Endothelial cell of umbilical vein (primary cell): ENCODE measurements around the gene KCNH1. TPM values are rescaled to one million over a fixed set of nuclear protein-coding genes. Genes with fewer than 3 reads are reported as not detected.

ENCODE experiments used
- BruUV-seq: library from RNA; stranded (reverse); fragments of 400-500 nt; replicated peaks from 2 replicates; lab custom pipeline; 2021; lab: Mats Ljungman, UMichigan
- CTCF ChIA-PET: fragments of 300-600, 350-600 bp; sonication (Branson Sonifier 250); formaldehyde crosslinking; loops from one replicate; lab custom pipeline; 2021; ENCODE audit warnings: antibody characterized with exemption, inconsistent platforms; lab: Charles Lee
- POLR2A ChIA-PET: fragments of 300-600, 350-600 bp; sonication (Branson Sonifier 250); formaldehyde crosslinking; loops from one replicate; lab custom pipeline; 2021; ENCODE audit warnings: antibody characterized with exemption, inconsistent platforms; lab: Charles Lee
- DNase-seq: peaks from one replicate; pipeline ENCODE4 v3.0.0-alpha.2; 2011; ENCODE audit warnings: low read depth, low spot score
- FAIRE-seq: peaks from 2 replicates; lab custom pipeline; 2011; peaks lifted over from hg19 to GRCh38; lab: Jason Lieb, UNC
- H2AFZ ChIP-seq: 2 replicates; pipeline ENCODE4 v1.6.0; 2012; ENCODE audit warnings: low read depth, low read length, control low read depth, inconsistent platforms
- H3K27ac ChIP-seq: 2 replicates; pipeline ENCODE4 v1.5.1; 2011; ENCODE audit warnings: low read depth, mild to moderate bottlenecking, control low read depth, low read length, moderate library complexity; ENCODE audit not compliant: insufficient read depth
- H3K27me3 ChIP-seq, 2 experiments: 2 replicates each; pipeline versions ENCODE4 v1.6.0 to v1.6.1; 2011; ENCODE audit warnings: low read length in 2 of 2, mixed read lengths in 1 of 2; ENCODE audit not compliant: control insufficient read depth in 2 of 2, insufficient read depth in 2 of 2
- H3K36me3 ChIP-seq, 2 experiments: 2 replicates in 1 of 2; 3 replicates in 1 of 2; pipeline ENCODE4 v1.5.1; 2011; ENCODE audit warnings: low read length in 2 of 2, mild to moderate bottlenecking in 1 of 2, moderate library complexity in 1 of 2; ENCODE audit not compliant: control insufficient read depth in 2 of 2, insufficient read depth in 2 of 2; ENCODE audit errors: extremely low read depth in 1 of 2
- H3K4me1 ChIP-seq: 3 replicates; pipeline ENCODE4 v1.5.1; 2011; ENCODE audit warnings: mild to moderate bottlenecking, low read length; ENCODE audit not compliant: control insufficient read depth, insufficient read depth; ENCODE audit errors: extremely low read depth
- H3K4me2 ChIP-seq: 2 replicates; pipeline ENCODE4 v1.6.1; 2011; ENCODE audit warnings: low read length, control low read depth, mixed read lengths; ENCODE audit not compliant: insufficient read depth
- H3K4me3 ChIP-seq, 3 experiments: fragments of 200-600 bp in 1 of 3; sonication (generic), shearing (Covaris generic) in 1 of 3; replicated peaks in 1 of 3; 2 replicates each; pipeline ENCODE4 v1.5.1; 2011 to 2016; ENCODE audit warnings: control low read depth in 3 of 3, low read length in 3 of 3, mild to moderate bottlenecking in 2 of 3, inconsistent platforms in 1 of 3, low read depth in 1 of 3, moderate library complexity in 1 of 3; ENCODE audit not compliant: insufficient read depth in 1 of 3
- H3K79me2 ChIP-seq: 2 replicates; pipeline ENCODE4 v1.6.0; 2012; ENCODE audit warnings: low read length, inconsistent platforms; ENCODE audit not compliant: control insufficient read depth, insufficient read depth
- H3K9ac ChIP-seq: replicated peaks from 2 replicates; pipeline ENCODE3; 2011; ENCODE audit warnings: low read length, control low read depth; ENCODE audit not compliant: insufficient read depth; ENCODE audit errors: extremely low read depth
- H3K9me1 ChIP-seq: replicated peaks from 3 replicates; pipeline ENCODE4 v1.6.0; 2011; ENCODE audit warnings: mild to moderate bottlenecking, low read length; ENCODE audit not compliant: control insufficient read depth, insufficient read depth; ENCODE audit errors: extremely low read depth
- H3K9me3 ChIP-seq: replicated peaks from 2 replicates; pipeline ENCODE4 v1.5.1; 2012; ENCODE audit warnings: low read length, inconsistent platforms; ENCODE audit not compliant: control insufficient read depth, insufficient read depth
- H4K20me1 ChIP-seq: replicated peaks from 2 replicates; pipeline ENCODE3; 2011; ENCODE audit warnings: mild to moderate bottlenecking, low read length; ENCODE audit not compliant: control insufficient read depth, insufficient read depth; ENCODE audit errors: extremely low read depth
- CTCF ChIP-seq, 2 donors: IDR thresholded peaks; 1 replicate in 1 of 2; 2 replicates in 1 of 2; pipeline ENCODE4 v1.5.1; 2011; ENCODE audit warnings: low read length in 2 of 2, mild to moderate bottlenecking in 2 of 2, moderate library complexity in 2 of 2, control low read depth in 1 of 2, inconsistent platforms in 1 of 2, low read depth in 1 of 2; ENCODE audit not compliant: insufficient read depth in 1 of 2; ENCODE audit errors: extremely low read depth in 1 of 2
- EZH2 ChIP-seq: IDR thresholded peaks from 2 replicates; pipeline ENCODE4 v1.6.1; 2012; ENCODE audit warnings: borderline replicate concordance, low read depth, mild to moderate bottlenecking, moderate library complexity, low read length, inconsistent platforms; ENCODE audit not compliant: severe bottlenecking
- FOS ChIP-seq: IDR thresholded peaks from 2 replicates; pipeline ENCODE4 v1.6.1; 2011; ENCODE audit warnings: mild to moderate bottlenecking, low read length, moderate library complexity, borderline replicate concordance; ENCODE audit not compliant: insufficient read depth
- GATA2 ChIP-seq: IDR thresholded peaks from 2 replicates; pipeline ENCODE4 v1.7.0; 2011; ENCODE audit warnings: low read depth, mild to moderate bottlenecking, moderate library complexity, mixed read lengths, low read length; ENCODE audit not compliant: insufficient read length, insufficient read depth
- JUN ChIP-seq: IDR thresholded peaks from 2 replicates; pipeline ENCODE4 v1.6.1; 2011; ENCODE audit warnings: borderline replicate concordance, low read depth; ENCODE audit not compliant: insufficient read length, insufficient read depth
- MYC ChIP-seq: IDR thresholded peaks from one replicate; pipeline ENCODE4 v1.6.1; 2011; ENCODE audit warnings: mild to moderate bottlenecking, low read depth, low read length
- POLR2A ChIP-seq: IDR thresholded peaks from 2 replicates; pipeline ENCODE4 v1.6.1; 2012; ENCODE audit warnings: low read depth, mild to moderate bottlenecking, control low read depth, low read length
- POLR2AphosphoS5 ChIP-seq: IDR thresholded peaks from 2 replicates; pipeline ENCODE4 v1.6.1; 2012; ENCODE audit warnings: low read depth, mild to moderate bottlenecking, control low read depth, low read length, moderate library complexity; ENCODE audit not compliant: insufficient read depth
- dilution Hi-C: fragments of 300-500 bp; cut with MboI; formaldehyde crosslinking; loops from one replicate; pipeline ENCODE4 v1.15.0; 2019; ENCODE audit warnings: low sequenced_read_pairs; ENCODE audit not compliant: extremely low pct_ligation_motif_present
- intact Hi-C: fragments of 100-400 bp; cut with micrococcal nuclease; formaldehyde crosslinking; loops from one replicate; pipeline ENCODE4 v1.10.0; 2022
- polyA plus RNA-seq, 4 experiments: library from polyadenylated mRNA; depleted of rRNA in 3 of 4; stranded (reverse) in 3 of 4; unstranded in 1 of 4; fragments of >200 nt; gene quantifications; 2 replicates each; pipeline versions ENCODE4 v1.2.1 to v1.2.3, GENCODE V29; 2011 to 2012; ENCODE audit warnings: missing spikeins in 1 of 4
- total RNA-seq: library from RNA; stranded (reverse); gene quantifications from 2 replicates; pipeline ENCODE4 v1.2.3, GENCODE V29; 2021
- TF ChIP-seq, protein P1 (sequence below): IDR thresholded peaks from 2 replicates; pipeline ENCODE4 v1.6.1; 2011; ENCODE audit not compliant: insufficient read depth, insufficient read length

KCNH1 gene
- total and polyA plus RNA-seq, 2 donors (not counting 3 experiments of a cell fraction or from before 2014, with no cell fraction given), result not detected

GRCh38 chr1:211014275-211014674, 119.7 kb downstream of the KCNH1 start:
- CTCF ChIA-PET, result no interaction called here
- H4K20me1 ChIP-seq, result no peaks in the 10 kb centered on the region
- no peaks in the 10 kb centered on the region for H3K79me2 ChIP-seq
- no peaks in the 10 kb centered on the region for H3K9me1 ChIP-seq
- H3K36me3 ChIP-seq, result no peaks in the 10 kb centered on the region
- DNase-seq (no peak), FAIRE-seq (no peak)
- TF ChIP-seq GATA2 (no peak), POLR2AphosphoS5 (no peak), MYC (no peak), FOS (no peak), JUN (no peak), EZH2 (no peak), CTCF (IDR thresholded peaks at IDR 0.05; ENCODE audit: extremely low read depth in 1 of 2, insufficient read depth in 1 of 2, low read depth in 1 of 2, low read length in 2 of 2) (no peak), POLR2A (no peak)
- TF ChIP-seq, protein P1, sequence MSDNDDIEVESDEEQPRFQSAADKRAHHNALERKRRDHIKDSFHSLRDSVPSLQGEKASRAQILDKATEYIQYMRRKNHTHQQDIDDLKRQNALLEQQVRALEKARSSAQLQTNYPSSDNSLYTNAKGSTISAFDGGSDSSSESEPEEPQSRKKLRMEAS, result no peak
- POLR2A ChIA-PET, result no interaction called here
- no peak overlapping the region for H3K27ac ChIP-seq
- no peak overlapping the region for H2AFZ ChIP-seq
- BruUV-seq, result no TSS peak
- no peak overlapping the region for H3K4me3 ChIP-seq
- H3K4me2 ChIP-seq, result no peak overlapping the region
- no peak overlapping the region for H3K9ac ChIP-seq
- dilution Hi-C loops, result no loop called here
- H3K27me3 ChIP-seq, result no peaks in the 10 kb centered on the region
- H3K9me3 ChIP-seq, result peaks cover 3% of the 10 kb centered on the region
- H3K4me1 ChIP-seq, result no peaks in the 10 kb centered on the region
- intact Hi-C loops, result no loop called here
